Activated CD4-positive, alpha-beta T cell treated with anti-CD3 and anti-CD28 coated beads, Interleukin-2, Interleukin-6, amounts not matched to agents 100 ng/mL and 50 ng/mL, durations not matched to agents 16 hours and 8 hours (primary cell): ENCODE data around the gene ZBTB46.

Experiments
- DNase-seq: peaks from one replicate; pipeline ENCODE4 v3.0.0-alpha.2; 2020

ZBTB46 gene

GRCh38 chr20:63836458-63837344 is 5.6 kb upstream of the ZBTB46 start:
- DNase-seq = no peak

- DNase-seq = no peak
Observed at GRCh38 chr20:63835021-63835858, 4.2 kb upstream of the ZBTB46 start.

- DNase-seq = no peak
Observed at GRCh38 chr20:63834491-63834880, 3.4 kb upstream of the ZBTB46 start.

GRCh38 chr20:63833776-63834490 is 2.9 kb upstream of the ZBTB46 start:
- no peak for DNase-seq

GRCh38 chr20:63831993-63832686 is 1.1 kb upstream of the ZBTB46 start:
- no peak for DNase-seq

GRCh38 chr20:63831646-63831992 is 555 bp upstream of the ZBTB46 start:
- no peak for DNase-seq

GRCh38 chr20:63829945-63830835 is 874 bp downstream of the ZBTB46 start:
- no peak for DNase-seq

- DNase-seq = no peak
Observed at GRCh38 chr20:63829603-63829944, 1.5 kb downstream of the ZBTB46 start.

- no peak for DNase-seq
Observed at GRCh38 chr20:63828951-63829350, 2.1 kb downstream of the ZBTB46 start.

- DNase-seq = no peak
Observed at GRCh38 chr20:63828545-63828944, 2.5 kb downstream of the ZBTB46 start.

- no peak for DNase-seq
Observed at GRCh38 chr20:63828124-63828523, 2.9 kb downstream of the ZBTB46 start.

GRCh38 chr20:63826753-63827152 is 4.3 kb downstream of the ZBTB46 start:
- no peak for DNase-seq

- DNase-seq = no peak
Observed at GRCh38 chr20:63825331-63826118, 5.5 kb downstream of the ZBTB46 start.

- DNase-seq = no peak
Observed at GRCh38 chr20:63823691-63824311, 7.3 kb downstream of the ZBTB46 start.

GRCh38 chr20:63822276-63822696 is 8.8 kb downstream of the ZBTB46 start:
- DNase-seq = no peak

GRCh38 chr20:63821811-63822210 is 9.3 kb downstream of the ZBTB46 start:
- no peak for DNase-seq

GRCh38 chr20:63819224-63819921 is 11.7 kb downstream of the ZBTB46 start:
- DNase-seq = no peak

GRCh38 chr20:63815615-63816253 is 15.3 kb downstream of the ZBTB46 start:
- no peak for DNase-seq

- no peak for DNase-seq
Observed at GRCh38 chr20:63814891-63815614, 16.0 kb downstream of the ZBTB46 start.
